GM18870 (cell line): Measurements from ENCODE around the gene IRF1.
A peak's percentile ranks its signal among the peaks of the same experiment; 100 is the strongest.
"Not testable (repeated sequence)": the region's sequence is repeated elsewhere in the genome, so short reads cannot be mapped to it uniquely, and the experiment has no call there.

Source experiments
- ATAC-seq: cut with Tn5 transposase; IDR thresholded peaks from one replicate; pipeline ENCODE4 v1.9.1; 2021; ENCODE audit warnings: moderate library complexity; ENCODE audit not compliant: unreplicated experiment

The IRF1 gene

DNA sequence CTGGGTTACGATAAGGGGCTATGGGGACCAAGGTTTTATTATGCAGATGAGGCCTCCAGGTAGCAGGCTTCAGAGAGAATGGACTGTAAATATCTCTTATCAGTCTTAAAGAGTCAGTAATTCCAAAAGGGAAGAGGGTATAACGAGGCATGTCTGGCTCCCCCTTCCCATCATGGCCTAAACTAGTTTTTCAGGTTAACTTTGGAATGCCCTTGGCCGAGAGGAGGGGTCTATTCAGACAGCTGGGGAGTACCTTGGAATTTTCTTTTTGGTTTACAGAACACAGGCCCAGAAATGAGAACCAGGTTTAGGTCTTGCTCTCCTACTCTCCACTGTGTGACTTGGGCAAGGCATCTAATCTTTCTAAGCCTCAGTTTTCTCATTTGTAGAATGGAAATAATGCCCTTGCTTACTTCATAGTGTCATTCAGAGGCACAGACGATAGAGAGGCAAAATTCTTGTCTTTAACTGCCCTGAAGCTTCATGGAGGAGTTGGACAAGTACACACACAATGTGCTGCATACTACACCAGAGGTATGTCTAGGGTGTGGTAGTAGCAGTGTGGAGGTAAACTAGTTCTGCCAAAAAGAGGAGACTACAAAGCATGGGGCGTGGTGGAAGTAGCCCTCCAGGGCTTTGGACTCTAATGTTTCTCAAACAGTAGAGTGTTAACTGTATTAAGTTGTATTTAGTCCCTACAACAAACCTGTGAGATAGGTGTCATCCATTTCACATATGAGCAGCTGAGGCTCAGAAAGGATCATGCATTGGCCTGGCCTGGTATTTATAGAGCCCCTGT, 45.5 kb downstream of the IRF1 start:
- ATAC-seq, result no peak

DNA sequence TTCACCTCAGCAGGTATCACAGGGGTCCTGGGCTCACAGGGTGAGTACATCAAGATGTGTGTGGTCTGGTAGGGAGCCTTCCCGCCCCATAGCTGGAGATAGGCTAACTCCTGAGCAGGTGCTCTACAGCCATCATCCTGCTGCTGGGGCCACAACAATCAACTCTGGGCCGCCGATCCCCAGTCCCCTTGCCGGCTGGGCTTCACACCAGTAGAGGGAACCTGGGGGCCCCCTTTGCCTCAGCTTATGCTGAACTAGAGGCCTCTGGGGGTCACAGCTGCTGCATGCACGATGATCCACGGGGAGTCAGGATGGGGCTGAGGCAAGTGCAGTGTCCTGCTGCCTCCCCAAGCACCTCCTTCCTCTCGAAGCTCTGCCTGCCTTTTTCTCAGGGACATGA, 46.5 kb downstream of the IRF1 start:
- no peak for ATAC-seq

DNA sequence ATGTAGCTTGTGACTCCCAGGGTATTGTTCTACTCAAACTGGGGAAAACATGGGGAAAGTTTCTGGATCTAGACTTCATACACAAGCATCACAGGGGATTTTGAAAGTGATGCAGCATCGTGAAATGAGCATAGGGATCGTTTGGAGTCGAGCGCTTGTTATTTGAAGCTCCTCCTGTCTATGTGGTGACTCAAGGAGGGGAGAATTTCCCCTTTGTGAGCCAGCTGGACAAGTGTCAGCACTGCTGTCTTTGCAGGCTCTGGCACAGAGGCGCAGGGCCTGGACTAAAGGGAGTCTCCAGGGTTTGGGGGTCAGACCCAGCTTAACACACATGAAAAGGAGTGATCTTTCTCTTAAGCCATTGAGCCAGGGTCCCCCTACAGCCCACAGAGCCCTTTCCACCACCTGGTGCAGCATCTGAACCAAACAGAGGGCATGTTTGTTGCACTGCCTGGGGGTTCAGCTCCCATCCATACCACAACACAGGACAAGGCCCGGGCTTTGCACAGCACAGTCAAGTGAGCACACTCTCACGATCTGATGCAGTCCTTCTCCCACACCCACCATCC, 51.0 kb downstream of the IRF1 start:
- no peak for ATAC-seq

DNA sequence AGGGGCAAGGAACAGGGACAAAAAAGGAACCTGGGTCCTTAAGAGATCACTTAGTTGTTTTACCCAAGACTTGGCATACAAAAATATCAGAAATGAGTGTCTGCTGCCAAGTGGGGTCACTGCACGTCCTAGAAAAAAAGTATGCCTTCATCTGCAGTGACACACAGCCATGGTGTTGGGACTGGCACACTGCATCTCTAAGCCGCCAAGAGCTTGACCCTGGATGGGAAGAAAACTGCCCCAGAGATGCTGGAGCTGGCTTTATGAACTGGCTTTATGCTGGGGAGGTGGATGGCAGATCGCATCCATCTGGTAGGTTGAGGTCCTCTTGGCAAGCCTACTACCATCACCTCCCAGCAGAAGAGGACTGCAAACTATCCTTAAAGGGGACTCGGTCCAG, 51.7 kb downstream of the IRF1 start:
- no peak for ATAC-seq

DNA sequence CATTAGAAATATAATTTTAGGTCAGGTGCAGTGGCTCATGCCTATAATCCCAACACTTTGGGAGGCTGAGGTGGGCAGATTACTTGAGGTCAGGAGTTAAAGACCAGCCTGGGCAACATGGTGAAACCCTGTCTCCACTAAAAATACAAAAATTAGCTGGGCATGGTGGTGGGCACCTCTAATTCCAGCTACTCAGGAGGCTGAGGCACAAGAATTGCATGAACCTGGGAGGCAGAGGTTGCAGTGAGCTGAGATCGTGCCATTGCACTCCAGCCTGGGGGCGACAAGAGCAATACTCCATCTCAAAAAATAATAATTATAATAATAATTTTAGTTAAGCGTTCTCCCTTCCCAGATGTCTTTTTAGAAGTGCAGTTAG, 52.3 kb downstream of the IRF1 start:
- not testable (repeated sequence) for ATAC-seq

DNA sequence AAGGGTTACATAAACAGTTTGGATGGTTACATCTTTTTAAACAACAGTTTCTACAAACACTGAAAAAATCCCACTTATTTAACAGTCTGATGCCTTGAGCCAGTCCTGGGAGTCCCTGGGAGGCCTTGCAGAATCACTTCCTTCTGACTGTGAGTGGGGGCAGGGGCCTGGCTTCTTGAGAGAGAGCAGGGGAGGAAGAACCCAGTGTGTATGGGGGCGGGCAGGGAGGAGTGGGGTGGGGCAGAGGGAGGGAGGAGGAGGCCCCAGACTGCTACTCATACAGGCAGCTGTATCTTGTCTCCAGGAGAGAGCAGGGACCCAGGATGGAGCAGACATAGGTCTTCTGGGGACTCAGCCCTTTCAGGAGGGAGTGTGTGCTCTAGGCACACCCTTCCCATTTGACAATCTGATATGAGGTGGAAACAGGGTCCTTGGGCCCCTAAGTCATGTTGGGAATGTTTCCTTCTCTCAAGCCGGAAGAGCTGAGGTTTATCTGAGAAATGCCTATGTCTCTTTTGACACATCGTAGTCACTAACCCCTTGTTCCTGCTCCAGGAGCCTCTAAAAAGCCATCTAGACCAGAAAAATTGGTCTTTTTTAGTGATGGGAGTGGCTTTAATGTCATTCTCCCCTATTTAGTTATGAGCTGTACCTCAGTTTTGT, 52.8 kb downstream of the IRF1 start:
- peak; percentile 64 for ATAC-seq

DNA sequence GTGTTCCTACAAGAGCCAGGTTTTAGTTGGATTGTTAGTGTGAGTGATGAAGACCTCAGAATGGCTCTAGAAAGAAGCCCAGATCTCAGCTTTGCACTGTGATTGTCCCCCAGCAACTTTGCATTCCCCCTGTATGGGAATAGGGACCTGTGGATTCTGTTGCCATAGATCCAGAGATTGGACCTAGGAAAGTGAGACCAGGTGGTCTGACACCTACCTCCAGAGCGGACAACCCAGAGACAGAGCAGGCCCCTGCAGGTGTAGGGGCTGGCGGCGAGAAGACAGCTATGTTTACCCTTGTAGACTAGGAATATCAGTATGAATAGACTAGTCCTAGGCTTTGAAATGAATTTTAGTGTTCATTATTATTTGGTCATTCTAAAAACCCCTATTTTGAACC, 53.6 kb downstream of the IRF1 start:
- ATAC-seq, result no peak

- ATAC-seq, result no peak
These were observed 54.7 kb downstream of the IRF1 start for GRCh38 chr5:132435886-132436285.

- ATAC-seq, result no peak
These were observed 55.1 kb downstream of the IRF1 start for GRCh38 chr5:132435447-132435846.

GRCh38 chr5:132434416-132435286, 55.9 kb downstream of the IRF1 start:
- no peak for ATAC-seq

GRCh38 chr5:132433141-132433540, 57.4 kb downstream of the IRF1 start:
- ATAC-seq, result no peak

GRCh38 chr5:132431632-132432031, 58.9 kb downstream of the IRF1 start:
- no peak for ATAC-seq
